SK-N-SH (cell line): Measurements from ENCODE around the gene CLTCL1. TPM values are rescaled to one million over a fixed set of nuclear protein-coding genes. Genes with fewer than 3 reads are reported as not detected.

Experiments used
- CTCF ChIA-PET: fragments of 300-600, 350-600 bp; formaldehyde crosslinking; extraction: SDS; loops from one replicate; lab custom pipeline; 2021; lab: Yijun Ruan, JAX
- POLR2A ChIA-PET: fragments of 350-600 bp; sonication (Branson Sonifier 250); formaldehyde crosslinking; extraction: SDS; loops from one replicate; lab custom pipeline; 2020; ENCODE audit warnings: antibody characterized with exemption, inconsistent platforms; lab: Yijun Ruan, JAX
- DNase-seq: peaks from one replicate; pipeline ENCODE4 v3.0.0; 2012
- H2AFZ ChIP-seq: fragments of 200-600 bp; sonication (generic); 2 replicates; pipeline ENCODE4 v1.8.1; 2016; ENCODE audit warnings: antibody characterized with exemption, mild to moderate bottlenecking, low read depth
- H3F3A ChIP-seq: fragments of 200-600 bp; sonication (generic); replicated peaks from 2 replicates; pipeline ENCODE3; 2016; ENCODE audit warnings: antibody characterized with exemption, mild to moderate bottlenecking; ENCODE audit not compliant: insufficient read depth
- H3K27ac ChIP-seq, 2 experiments: fragments of 200-500 bp in 1 of 2; fragments of 200-600 bp in 1 of 2; sonication (Bioruptor generic) in 1 of 2; sonication (generic), shearing (Covaris generic) in 1 of 2; 2 replicates each; pipeline versions ENCODE4 v1.5.1 to v1.6.1; 2014 to 2016; ENCODE audit warnings: low read depth in 2 of 2, inconsistent platforms in 1 of 2, low read length in 1 of 2, mild to moderate bottlenecking in 1 of 2, mixed read lengths in 1 of 2
- H3K27me3 ChIP-seq: fragments of 200-600 bp; sonication (generic), shearing (Covaris generic); 2 replicates; pipeline ENCODE4 v1.6.1; 2016; ENCODE audit warnings: mixed run types; ENCODE audit not compliant: insufficient read depth
- H3K36me3 ChIP-seq, 2 experiments: fragments of 200-500 bp in 1 of 2; fragments of 200-600 bp in 1 of 2; sonication (Bioruptor generic) in 1 of 2; sonication (generic) in 1 of 2; replicated peaks in 1 of 2; 2 replicates each; pipeline versions ENCODE3 to v1.5.1; 2014 to 2016; ENCODE audit warnings: low read length in 1 of 2, mild to moderate bottlenecking in 1 of 2; ENCODE audit not compliant: insufficient read depth in 2 of 2, control insufficient read depth in 1 of 2
- H3K4me1 ChIP-seq, 2 experiments: fragments of 200-500 bp in 1 of 2; fragments of 200-600 bp in 1 of 2; sonication (Bioruptor generic) in 1 of 2; sonication (generic), shearing (Covaris generic) in 1 of 2; 2 replicates each; pipeline versions ENCODE4 v1.5.1 to v1.6.1; 2014 to 2016; ENCODE audit warnings: low read depth in 1 of 2, low read length in 1 of 2, mixed run types in 1 of 2; ENCODE audit not compliant: insufficient read depth in 2 of 2, control insufficient read depth in 1 of 2
- H3K4me2 ChIP-seq: fragments of 200-600 bp; sonication (generic), shearing (Covaris generic); 2 replicates; pipeline ENCODE4 v1.6.1; 2017; ENCODE audit warnings: mixed run types
- H3K4me3 ChIP-seq, 2 experiments: fragments of 200-500 bp in 1 of 2; fragments of 200-600 bp in 1 of 2; sonication (Bioruptor generic) in 1 of 2; sonication (generic), shearing (Covaris generic) in 1 of 2; 2 replicates each; pipeline versions ENCODE4 v1.5.1 to v1.8.1; 2014 to 2016; ENCODE audit warnings: low read depth in 2 of 2, inconsistent platforms in 1 of 2, low read length in 1 of 2, mild to moderate bottlenecking in 1 of 2, mixed read lengths in 1 of 2, moderate library complexity in 1 of 2
- H3K79me2 ChIP-seq: fragments of 200-600 bp; sonication (generic); 2 replicates; pipeline ENCODE4 v1.8.1; 2017; ENCODE audit warnings: mild to moderate bottlenecking; ENCODE audit not compliant: insufficient read depth
- H3K9ac ChIP-seq: fragments of 200-600 bp; sonication (generic); 2 replicates; pipeline ENCODE4 v1.6.1; 2017; ENCODE audit warnings: mixed run types
- H3K9me2 ChIP-seq: fragments of 200-600 bp; sonication (generic); 2 replicates; pipeline ENCODE4 v1.6.1; 2017; ENCODE audit warnings: mixed run types
- H3K9me3 ChIP-seq: fragments of 200-600 bp; sonication (generic); 2 replicates; pipeline ENCODE4 v1.6.1; 2017; ENCODE audit warnings: mixed run types, mild to moderate bottlenecking, moderate library complexity
- H4K20me1 ChIP-seq: fragments of 200-600 bp; sonication (generic); 2 replicates; pipeline ENCODE4 v1.6.1; 2017; ENCODE audit warnings: mild to moderate bottlenecking, mixed run types; ENCODE audit not compliant: insufficient read depth
- CHD2 ChIP-seq: fragments of 150-350 bp; IDR thresholded peaks from 2 replicates; pipeline ENCODE4 v1.6.1; 2018; ENCODE audit warnings: low read length; ENCODE audit not compliant: partially characterized antibody
- ELF1 ChIP-seq: IDR thresholded peaks from 2 replicates; pipeline ENCODE4 v1.4.0; 2012
- FOXJ3 ChIP-seq: sonication (generic); formaldehyde crosslinking; IDR thresholded peaks from 2 replicates; pipeline ENCODE4 v1.5.1; 2020; ENCODE audit warnings: mild to moderate bottlenecking, missing genetic modification reagents
- GABPA ChIP-seq: IDR thresholded peaks from 2 replicates; pipeline ENCODE4 v1.4.0; 2012; ENCODE audit warnings: low read depth, mild to moderate bottlenecking
- GATA2 ChIP-seq: sonication (generic); formaldehyde crosslinking; IDR thresholded peaks from 2 replicates; pipeline ENCODE4 v1.5.0; 2020; ENCODE audit warnings: mild to moderate bottlenecking, missing genetic modification reagents
- MEF2A ChIP-seq: IDR thresholded peaks from 2 replicates; pipeline ENCODE4 v1.4.0; 2012; ENCODE audit warnings: low read depth, borderline replicate concordance
- RAD21 ChIP-seq: IDR thresholded peaks from 2 replicates; pipeline ENCODE4 v1.6.1; 2012; ENCODE audit warnings: mild to moderate bottlenecking, low read length
- SIN3A ChIP-seq: IDR thresholded peaks from 2 replicates; pipeline ENCODE4 v1.6.1; 2012; ENCODE audit warnings: low read depth, mild to moderate bottlenecking, low read length, moderate library complexity, borderline replicate concordance
- TCF12 ChIP-seq: IDR thresholded peaks from 2 replicates; pipeline ENCODE4 v1.4.0; 2012
- YY1 ChIP-seq: IDR thresholded peaks from 2 replicates; pipeline ENCODE4 v1.4.0; 2012; ENCODE audit warnings: low read depth, mild to moderate bottlenecking
- WGBS: methylation state at CpG from one replicate; pipeline ENCODE4 v1.1.6; 2017; ENCODE audit warnings: low lambda C conversion rate; 5-methylcytosine and 5-hydroxymethylcytosine counted together
- polyA plus RNA-seq, 3 experiments: library from polyadenylated mRNA; depleted of rRNA; stranded (reverse); fragments of >200 nt; gene quantifications; 2 replicates each; pipeline ENCODE4 v1.2.3, GENCODE V29; 2012
- TF ChIP-seq, protein P1 (sequence below): IDR thresholded peaks from 2 replicates; pipeline ENCODE4 v1.6.1; 2012; ENCODE audit warnings: mild to moderate bottlenecking, low read depth, low read length, moderate library complexity
- TF ChIP-seq, protein P2 (sequence below): IDR thresholded peaks from 2 replicates; pipeline ENCODE4 v1.4.0; 2012; ENCODE audit warnings: low read depth, borderline replicate concordance
- TF ChIP-seq, protein P3 (sequence below): IDR thresholded peaks from 2 replicates; pipeline ENCODE4 v1.4.0; 2012; ENCODE audit warnings: low read depth, borderline replicate concordance
- TF ChIP-seq, protein P4 (sequence below): fragments of 200-600 bp; sonication (generic); IDR thresholded peaks from 2 replicates; pipeline ENCODE4 v1.6.1; 2017; ENCODE audit warnings: antibody characterized with exemption, mild to moderate bottlenecking, moderate library complexity
- TF ChIP-seq, protein P5 (sequence below): IDR thresholded peaks from 2 replicates; pipeline ENCODE4 v1.4.0; 2012; ENCODE audit warnings: low read depth
- TF ChIP-seq, protein P6 (sequence below): fragments of 150-350 bp; IDR thresholded peaks from 2 replicates; pipeline ENCODE4 v1.6.1; 2017; ENCODE audit warnings: antibody characterized with exemption, low read length, low read depth, borderline replicate concordance
- TF ChIP-seq, protein P7 (sequence below): fragments of 150-350 bp; IDR thresholded peaks from 2 replicates; pipeline ENCODE4 v1.6.1; 2016; ENCODE audit warnings: mild to moderate bottlenecking, low read depth, low read length

The CLTCL1 gene
- polyA plus RNA-seq, 1 of the 3 experiments (the other 2 are of a cell fraction) = 6.7 TPM

DNA sequence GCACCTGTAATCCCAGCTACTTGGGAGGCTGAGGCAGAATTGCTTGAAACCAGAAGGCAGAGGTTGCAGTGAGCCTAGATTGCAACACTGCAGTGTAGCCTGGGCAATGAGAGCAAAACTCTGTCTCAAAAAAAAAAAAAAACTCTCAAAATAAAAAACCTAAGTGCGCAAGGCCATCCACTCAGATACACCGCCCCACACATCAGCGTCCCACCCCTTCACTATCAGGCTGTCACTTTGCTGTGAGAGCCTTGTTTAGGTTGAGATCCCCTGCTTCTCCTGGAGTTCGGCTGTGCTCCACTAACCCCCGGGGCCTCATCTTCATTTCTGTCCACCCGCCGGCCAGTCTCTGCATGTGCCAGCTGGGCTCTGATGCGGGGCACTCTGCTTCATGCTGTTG, 125.1 kb downstream of the CLTCL1 start:
- TF ChIP-seq, protein P1, sequence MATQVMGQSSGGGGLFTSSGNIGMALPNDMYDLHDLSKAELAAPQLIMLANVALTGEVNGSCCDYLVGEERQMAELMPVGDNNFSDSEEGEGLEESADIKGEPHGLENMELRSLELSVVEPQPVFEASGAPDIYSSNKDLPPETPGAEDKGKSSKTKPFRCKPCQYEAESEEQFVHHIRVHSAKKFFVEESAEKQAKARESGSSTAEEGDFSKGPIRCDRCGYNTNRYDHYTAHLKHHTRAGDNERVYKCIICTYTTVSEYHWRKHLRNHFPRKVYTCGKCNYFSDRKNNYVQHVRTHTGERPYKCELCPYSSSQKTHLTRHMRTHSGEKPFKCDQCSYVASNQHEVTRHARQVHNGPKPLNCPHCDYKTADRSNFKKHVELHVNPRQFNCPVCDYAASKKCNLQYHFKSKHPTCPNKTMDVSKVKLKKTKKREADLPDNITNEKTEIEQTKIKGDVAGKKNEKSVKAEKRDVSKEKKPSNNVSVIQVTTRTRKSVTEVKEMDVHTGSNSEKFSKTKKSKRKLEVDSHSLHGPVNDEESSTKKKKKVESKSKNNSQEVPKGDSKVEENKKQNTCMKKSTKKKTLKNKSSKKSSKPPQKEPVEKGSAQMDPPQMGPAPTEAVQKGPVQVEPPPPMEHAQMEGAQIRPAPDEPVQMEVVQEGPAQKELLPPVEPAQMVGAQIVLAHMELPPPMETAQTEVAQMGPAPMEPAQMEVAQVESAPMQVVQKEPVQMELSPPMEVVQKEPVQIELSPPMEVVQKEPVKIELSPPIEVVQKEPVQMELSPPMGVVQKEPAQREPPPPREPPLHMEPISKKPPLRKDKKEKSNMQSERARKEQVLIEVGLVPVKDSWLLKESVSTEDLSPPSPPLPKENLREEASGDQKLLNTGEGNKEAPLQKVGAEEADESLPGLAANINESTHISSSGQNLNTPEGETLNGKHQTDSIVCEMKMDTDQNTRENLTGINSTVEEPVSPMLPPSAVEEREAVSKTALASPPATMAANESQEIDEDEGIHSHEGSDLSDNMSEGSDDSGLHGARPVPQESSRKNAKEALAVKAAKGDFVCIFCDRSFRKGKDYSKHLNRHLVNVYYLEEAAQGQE = no peak
- no peak for TF ChIP-seq MEF2A
- no peak for TF ChIP-seq GATA2 (CRISPR knock-in tag)
- TF ChIP-seq CHD2 = no peak
- TF ChIP-seq, protein P2, sequence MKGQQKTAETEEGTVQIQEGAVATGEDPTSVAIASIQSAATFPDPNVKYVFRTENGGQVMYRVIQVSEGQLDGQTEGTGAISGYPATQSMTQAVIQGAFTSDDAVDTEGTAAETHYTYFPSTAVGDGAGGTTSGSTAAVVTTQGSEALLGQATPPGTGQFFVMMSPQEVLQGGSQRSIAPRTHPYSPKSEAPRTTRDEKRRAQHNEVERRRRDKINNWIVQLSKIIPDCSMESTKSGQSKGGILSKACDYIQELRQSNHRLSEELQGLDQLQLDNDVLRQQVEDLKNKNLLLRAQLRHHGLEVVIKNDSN = no peak
- TF ChIP-seq YY1 = no peak
- TF ChIP-seq, protein P3, sequence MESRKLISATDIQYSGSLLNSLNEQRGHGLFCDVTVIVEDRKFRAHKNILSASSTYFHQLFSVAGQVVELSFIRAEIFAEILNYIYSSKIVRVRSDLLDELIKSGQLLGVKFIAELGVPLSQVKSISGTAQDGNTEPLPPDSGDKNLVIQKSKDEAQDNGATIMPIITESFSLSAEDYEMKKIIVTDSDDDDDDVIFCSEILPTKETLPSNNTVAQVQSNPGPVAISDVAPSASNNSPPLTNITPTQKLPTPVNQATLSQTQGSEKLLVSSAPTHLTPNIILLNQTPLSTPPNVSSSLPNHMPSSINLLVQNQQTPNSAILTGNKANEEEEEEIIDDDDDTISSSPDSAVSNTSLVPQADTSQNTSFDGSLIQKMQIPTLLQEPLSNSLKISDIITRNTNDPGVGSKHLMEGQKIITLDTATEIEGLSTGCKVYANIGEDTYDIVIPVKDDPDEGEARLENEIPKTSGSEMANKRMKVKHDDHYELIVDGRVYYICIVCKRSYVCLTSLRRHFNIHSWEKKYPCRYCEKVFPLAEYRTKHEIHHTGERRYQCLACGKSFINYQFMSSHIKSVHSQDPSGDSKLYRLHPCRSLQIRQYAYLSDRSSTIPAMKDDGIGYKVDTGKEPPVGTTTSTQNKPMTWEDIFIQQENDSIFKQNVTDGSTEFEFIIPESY = no peak
- TF ChIP-seq, all 33 proteins: peak for 0
- DNase-seq = no peak
- Histone ChIP-seq H3K79me2 (peaks cover under 1% of the 10 kb centered on the region; the same call in 1 of the 2 replicates), H3K27me3 (peaks cover 39% of the 10 kb centered on the region), H3K4me3 (no peak overlapping the region), H3K27ac (no peak overlapping the region), H3K36me3 (no peaks in the 10 kb centered on the region), H3K9me2 (no peaks in the 10 kb centered on the region), H3K9ac (no peak overlapping the region), H3K9me3 (no peaks in the 10 kb centered on the region), H3F3A (no peaks in the 10 kb centered on the region), H3K4me1 (peaks cover 4 to 10% of the 10 kb centered on the region in 2 experiments; a peak in 2 of 4 replicates), H4K20me1 (no peaks in the 10 kb centered on the region), H2AFZ (no peak overlapping the region), H3K4me2 (no peak overlapping the region)
- ChIA-PET POLR2A (no interaction called here), CTCF (interaction anchor here (2.8 kb wide), 1 partner anchor 22 kb away, joined by 10 read pairs; the partner anchor contains the start of gene ESS2)
- WGBS = 7% methylated on average over 5 of the region's 8 CpGs

DNA sequence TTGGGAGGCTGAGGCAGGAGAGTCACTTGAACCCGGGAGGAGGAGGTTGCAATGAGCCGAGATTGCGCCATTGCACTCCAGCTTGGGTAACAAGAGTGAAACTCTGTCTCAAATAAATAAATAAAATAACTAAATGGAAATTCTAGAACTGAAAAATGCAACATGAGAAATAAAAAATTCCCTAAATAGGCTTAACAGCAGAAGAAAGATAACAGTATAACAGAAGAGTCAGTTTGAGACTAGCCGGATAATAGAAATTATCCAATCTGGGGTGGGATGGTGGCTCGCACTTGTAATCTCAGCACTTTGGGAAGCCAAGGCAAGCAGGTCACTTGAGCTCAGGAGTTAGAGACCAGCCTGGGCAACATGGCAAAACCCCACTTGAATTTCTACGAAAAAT, 127.1 kb downstream of the CLTCL1 start:
- no peak overlapping the region for H3K27ac ChIP-seq
- H3K4me3 ChIP-seq = no peak overlapping the region
- ChIA-PET CTCF (interaction anchor here (1.0 kb wide), 1 partner anchor 54 kb away, joined by 3 read pairs; no protein-coding TSS in a partner anchor), POLR2A (no interaction called here)
- no peaks in the 10 kb centered on the region for H3K9me2 ChIP-seq
- H3K9ac ChIP-seq = no peak overlapping the region
- no peaks in the 10 kb centered on the region for H4K20me1 ChIP-seq
- H3K36me3 ChIP-seq = no peaks in the 10 kb centered on the region
- no peaks in the 10 kb centered on the region for H3F3A ChIP-seq
- peaks cover 36% of the 10 kb centered on the region for H3K27me3 ChIP-seq
- no peak for DNase-seq
- WGBS = 75% methylated on average over 5 of the region's 6 CpGs
- H3K4me2 ChIP-seq = no peak overlapping the region
- no peaks in the 10 kb centered on the region for H3K9me3 ChIP-seq
- H3K79me2 ChIP-seq = no peaks in the 10 kb centered on the region
- no peak overlapping the region for H2AFZ ChIP-seq
- no peaks in the 10 kb centered on the region; a peak in 1 of 4 replicates for H3K4me1 ChIP-seq
- TF ChIP-seq SIN3A (no peak), GABPA (no peak), TCF12 (no peak), FOXJ3 (no peak), ELF1 (no peak), YY1 (no peak), GATA2 (CRISPR knock-in tag) (no peak), RAD21 (no peak)
- TF ChIP-seq, protein P4, sequence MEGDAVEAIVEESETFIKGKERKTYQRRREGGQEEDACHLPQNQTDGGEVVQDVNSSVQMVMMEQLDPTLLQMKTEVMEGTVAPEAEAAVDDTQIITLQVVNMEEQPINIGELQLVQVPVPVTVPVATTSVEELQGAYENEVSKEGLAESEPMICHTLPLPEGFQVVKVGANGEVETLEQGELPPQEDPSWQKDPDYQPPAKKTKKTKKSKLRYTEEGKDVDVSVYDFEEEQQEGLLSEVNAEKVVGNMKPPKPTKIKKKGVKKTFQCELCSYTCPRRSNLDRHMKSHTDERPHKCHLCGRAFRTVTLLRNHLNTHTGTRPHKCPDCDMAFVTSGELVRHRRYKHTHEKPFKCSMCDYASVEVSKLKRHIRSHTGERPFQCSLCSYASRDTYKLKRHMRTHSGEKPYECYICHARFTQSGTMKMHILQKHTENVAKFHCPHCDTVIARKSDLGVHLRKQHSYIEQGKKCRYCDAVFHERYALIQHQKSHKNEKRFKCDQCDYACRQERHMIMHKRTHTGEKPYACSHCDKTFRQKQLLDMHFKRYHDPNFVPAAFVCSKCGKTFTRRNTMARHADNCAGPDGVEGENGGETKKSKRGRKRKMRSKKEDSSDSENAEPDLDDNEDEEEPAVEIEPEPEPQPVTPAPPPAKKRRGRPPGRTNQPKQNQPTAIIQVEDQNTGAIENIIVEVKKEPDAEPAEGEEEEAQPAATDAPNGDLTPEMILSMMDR = no peak
- TF ChIP-seq, protein P5, sequence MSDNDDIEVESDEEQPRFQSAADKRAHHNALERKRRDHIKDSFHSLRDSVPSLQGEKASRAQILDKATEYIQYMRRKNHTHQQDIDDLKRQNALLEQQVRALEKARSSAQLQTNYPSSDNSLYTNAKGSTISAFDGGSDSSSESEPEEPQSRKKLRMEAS = no peak
- TF ChIP-seq, protein P6, sequence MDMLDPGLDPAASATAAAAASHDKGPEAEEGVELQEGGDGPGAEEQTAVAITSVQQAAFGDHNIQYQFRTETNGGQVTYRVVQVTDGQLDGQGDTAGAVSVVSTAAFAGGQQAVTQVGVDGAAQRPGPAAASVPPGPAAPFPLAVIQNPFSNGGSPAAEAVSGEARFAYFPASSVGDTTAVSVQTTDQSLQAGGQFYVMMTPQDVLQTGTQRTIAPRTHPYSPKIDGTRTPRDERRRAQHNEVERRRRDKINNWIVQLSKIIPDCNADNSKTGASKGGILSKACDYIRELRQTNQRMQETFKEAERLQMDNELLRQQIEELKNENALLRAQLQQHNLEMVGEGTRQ = no peak
- TF ChIP-seq, protein P7, sequence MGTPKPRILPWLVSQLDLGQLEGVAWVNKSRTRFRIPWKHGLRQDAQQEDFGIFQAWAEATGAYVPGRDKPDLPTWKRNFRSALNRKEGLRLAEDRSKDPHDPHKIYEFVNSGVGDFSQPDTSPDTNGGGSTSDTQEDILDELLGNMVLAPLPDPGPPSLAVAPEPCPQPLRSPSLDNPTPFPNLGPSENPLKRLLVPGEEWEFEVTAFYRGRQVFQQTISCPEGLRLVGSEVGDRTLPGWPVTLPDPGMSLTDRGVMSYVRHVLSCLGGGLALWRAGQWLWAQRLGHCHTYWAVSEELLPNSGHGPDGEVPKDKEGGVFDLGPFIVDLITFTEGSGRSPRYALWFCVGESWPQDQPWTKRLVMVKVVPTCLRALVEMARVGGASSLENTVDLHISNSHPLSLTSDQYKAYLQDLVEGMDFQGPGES = no peak
